GM18499 (cell line): ENCODE measurements around the gene TNIP2.

Experiments
- ATAC-seq: cut with Tn5 transposase; IDR thresholded peaks from one replicate; pipeline ENCODE4 v1.9.1; 2021; ENCODE audit warnings: moderate number of reproducible peaks; ENCODE audit not compliant: insufficient read depth, unreplicated experiment

The TNIP2 gene, protein sequence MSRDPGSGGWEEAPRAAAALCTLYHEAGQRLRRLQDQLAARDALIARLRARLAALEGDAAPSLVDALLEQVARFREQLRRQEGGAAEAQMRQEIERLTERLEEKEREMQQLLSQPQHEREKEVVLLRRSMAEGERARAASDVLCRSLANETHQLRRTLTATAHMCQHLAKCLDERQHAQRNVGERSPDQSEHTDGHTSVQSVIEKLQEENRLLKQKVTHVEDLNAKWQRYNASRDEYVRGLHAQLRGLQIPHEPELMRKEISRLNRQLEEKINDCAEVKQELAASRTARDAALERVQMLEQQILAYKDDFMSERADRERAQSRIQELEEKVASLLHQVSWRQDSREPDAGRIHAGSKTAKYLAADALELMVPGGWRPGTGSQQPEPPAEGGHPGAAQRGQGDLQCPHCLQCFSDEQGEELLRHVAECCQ

DNA sequence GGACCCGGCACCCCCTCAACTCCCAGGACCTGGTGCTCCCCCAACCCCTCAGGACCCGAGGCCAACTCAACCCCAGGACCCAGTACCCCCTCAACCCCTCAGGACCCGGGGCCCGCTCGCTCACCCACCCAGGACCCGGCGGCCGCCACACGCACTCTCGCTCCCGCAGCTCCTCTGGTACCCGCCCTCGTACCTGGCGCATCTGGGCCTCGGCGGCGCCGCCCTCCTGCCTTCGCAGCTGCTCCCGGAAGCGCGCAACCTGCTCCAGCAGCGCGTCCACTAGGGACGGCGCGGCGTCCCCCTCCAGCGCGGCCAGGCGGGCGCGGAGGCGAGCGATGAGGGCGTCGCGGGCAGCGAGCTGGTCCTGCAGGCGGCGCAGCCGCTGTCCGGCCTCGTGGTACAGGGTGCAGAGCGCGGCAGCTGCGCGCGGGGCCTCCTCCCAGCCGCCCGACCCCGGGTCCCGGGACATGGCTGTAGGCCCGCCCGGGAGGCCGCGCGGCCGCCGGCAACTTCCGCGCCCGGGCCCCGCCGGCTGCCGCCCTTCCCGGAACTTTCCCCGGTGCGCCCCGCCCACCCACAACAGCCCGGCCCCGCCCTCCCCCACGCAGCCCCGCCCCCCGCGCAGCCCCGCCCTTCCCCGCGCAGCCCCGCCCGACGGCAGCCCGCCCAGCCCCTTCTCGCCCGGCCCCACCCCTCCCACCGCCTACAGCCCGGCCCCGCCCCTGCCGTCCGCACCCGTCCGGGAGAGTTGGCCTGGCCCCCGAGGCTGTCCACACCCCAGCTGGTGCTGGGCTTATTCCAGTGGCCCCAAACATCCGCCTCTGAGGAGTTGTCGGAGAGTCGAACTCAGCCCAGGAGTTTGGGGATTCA, at the start of gene TNIP2:
TNIP2 (minus strand) TSS at position 516 of the 870 bp plus-strand sequence; CDS start at position 469, 47 bp downstream.
- no peak for ATAC-seq

DNA sequence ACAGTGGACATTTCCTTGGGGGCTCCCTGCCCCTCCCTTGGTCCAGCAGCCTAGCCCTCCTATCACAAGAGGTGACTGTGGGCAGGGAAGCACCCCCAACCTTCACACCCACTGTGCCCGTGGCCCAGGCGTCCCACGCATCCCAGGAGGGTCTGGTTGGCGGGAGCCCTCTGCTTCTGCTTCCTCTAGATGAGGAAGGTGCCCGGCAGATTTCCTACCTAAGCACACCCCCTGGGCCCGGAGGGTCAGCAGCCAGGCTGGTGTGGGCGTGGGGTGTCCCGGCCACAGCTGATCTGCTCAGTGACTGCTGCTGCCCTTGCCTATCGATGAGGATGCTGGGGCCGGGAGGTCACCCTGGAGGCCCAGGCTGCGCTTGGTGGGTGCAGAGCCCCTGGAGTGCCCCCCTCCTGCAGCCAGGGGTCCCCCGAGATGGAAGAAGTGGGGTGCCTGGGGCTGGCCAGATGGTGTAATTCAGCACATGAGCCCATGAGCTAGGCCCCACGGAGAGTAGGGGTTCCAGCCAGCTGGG, 48.9 kb upstream of the TNIP2 start:
- no peak for ATAC-seq

DNA sequence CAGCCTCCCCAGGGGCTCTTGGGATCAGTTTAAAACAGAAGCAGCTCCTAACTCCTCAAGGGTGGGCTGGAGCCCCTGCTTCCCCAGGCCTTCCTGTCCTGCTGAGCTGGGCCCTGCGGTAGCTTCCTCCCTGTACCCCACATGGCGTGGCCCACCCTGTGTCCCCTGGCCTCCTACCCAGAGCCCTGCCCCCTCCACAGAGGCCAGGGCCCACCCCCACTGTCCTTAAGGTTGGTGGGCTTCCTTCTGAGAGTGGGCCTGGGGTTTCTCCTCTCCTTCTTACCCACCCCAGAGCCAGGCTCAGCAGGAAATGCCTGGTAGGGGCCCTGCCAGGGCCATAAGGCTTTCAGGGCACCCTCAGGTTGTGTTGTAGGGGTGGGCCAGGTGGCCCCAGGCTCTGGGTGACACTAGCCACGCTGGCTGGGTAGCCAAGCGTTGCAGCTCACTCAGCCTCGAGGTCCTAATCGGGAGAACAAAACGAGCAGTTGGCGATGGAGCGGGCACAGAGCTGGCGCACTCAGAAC, 48.4 kb upstream of the TNIP2 start:
- no peak for ATAC-seq

DNA sequence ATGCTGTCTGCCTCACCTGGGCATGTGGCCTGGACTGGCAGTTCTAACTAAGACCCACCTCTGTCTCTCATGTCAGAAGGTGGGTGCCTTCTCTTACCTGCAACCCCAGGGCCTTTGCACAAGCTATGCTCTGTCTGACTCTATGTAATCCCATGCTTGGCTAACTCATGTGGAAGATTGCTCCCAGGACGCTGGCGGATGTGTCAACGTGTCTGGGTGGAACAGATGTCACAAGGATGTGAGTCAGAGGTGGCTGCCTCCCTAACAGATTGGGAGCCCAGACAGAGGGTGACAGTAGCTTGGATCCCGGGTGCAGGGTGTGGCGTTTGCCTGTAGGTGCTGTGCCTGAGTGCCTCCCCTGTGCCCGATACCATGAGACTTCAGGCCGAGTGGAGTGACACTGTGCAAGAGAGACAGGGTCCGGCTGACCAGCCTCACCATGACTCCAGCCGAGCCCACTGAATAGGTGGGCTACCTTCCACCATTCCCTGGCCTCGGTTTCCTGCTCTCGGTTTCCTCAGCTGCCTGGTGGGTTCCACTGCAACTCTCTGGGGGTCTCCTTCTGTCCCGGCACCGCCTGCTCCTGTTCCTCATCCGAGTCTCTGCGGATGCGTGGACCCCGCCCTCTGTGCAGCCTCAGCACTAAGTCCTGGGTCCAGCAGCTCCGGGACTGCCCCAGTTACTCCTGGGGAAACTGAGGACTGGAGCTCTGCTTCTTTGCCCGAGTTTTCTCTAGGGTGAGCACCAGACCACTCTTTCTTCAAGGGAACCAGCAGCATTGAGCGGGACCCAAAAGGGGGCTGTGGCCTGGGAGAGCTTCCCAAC, 47.7 kb upstream of the TNIP2 start:
- ATAC-seq = no peak

DNA sequence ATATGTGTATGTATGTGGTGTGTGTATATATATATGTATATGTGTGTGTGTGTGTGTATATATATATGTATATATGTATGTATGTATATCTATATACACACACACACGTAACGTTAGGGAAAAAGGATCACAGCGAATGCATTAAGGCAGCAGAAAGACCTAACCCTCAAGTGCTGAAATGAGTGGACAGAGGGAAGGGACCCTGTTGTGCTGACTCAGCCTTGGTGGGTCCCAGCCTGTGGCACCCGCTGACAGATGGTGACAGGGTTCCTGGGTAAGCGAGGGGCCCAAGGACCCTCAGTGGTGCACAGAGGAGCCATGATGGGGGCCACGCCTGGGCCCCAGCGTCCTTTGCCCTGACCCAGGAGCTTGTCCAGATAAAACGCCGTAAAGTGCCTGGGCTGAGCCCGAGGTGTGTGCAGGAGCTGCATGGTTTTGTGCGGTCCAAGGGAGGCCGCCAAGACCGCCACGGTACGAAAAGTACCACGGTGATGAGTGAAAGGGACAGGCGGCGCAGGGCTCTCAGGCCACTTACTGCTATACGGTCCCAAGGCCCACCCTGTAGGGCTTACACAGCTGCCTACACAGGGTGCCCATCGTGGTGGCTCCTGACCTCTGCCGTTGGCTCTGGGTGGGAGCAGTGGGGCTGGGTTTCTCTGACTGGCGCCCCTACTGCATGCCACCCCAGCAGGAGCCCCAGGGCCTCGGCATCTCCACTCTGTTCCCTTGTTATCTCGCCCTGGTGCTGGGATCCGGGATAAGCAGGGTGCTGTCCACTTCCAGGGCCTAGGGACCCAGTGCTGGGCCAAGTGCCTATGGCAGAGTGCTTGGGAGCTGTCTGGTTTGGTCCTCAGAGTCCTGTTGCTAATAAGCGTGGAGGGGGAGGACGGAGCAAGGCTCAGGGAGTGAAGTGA, 46.7 kb upstream of the TNIP2 start:
- no peak for ATAC-seq

DNA sequence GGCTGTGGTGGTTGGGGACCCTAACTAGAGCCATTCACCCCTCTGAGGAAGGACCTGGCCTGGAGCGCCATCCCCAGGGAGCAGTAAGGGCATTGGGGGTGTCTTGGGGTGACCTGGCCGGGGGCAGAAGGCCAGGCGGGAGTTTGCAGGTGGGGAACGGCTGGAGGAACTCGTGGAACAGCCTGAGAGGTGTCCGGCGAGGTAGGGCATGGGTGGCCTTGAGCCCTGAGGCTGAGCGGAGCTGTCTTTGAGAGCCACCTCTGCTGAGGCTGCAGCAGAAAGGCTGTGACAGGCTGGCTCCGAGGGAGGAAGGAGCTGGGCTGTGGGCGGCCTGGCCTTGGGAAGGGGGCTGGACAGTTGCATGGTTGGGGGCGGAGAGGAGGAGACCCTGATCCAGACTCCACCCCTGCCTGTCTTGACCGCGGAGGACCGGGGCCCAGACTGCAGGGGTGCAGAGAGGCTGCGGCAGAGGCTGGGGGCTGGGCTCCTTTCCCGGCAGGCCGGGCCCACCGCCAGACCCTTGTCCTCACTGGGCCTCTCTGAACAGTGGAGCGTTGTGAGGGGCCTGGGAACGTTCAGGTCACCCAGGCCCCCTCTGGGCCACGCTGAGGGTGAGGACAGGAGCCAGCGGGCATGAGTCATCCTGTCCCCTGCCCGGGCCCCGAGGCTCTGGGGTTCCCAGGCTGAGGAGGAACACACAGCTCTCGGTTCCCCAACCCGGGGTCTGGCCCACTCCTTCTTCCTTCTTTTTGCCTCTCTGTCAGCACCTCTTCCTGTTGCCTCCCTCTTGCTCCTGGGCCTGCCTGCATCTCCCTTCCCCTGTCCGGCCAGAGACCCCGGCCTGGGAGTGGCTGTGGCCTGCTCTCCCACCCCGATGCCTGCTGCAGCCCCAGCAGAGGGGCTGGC, 44.8 kb upstream of the TNIP2 start:
- no peak for ATAC-seq

DNA sequence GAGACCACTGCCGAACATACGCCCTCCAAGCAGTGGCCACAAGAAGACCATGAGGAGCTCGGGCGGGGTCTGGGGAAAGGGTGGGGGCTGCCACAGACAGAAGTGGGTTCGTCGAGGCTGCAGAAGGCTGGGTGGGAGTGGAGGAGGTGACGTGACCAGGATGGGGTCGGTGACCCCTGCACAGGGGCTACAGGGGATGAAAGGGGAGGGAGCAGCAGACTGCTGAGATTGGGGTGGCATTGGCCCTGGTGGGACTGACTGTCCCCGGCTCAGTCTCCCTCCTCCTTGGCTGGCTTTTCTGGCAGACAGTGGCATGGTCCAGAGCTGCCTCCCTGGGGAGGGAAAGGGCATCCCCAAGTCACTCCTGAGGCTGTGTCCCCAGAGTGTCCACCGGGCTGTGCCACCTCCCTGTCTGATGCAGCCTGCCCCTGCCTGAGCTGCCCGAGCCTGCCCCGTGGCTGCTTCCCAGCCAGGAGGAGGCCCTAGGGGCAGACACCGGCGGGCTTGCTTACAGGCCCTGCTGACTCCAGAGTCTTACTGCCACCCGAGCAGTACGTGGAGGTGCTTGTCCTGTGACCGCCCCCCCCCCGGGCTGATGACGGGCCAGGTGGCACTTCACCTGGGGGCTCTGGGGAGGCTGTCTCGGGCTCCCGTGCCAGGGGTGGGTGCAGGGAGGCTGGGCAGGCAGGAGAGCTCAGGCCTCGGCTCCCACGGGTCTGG, 44.0 kb upstream of the TNIP2 start:
- no peak for ATAC-seq

DNA sequence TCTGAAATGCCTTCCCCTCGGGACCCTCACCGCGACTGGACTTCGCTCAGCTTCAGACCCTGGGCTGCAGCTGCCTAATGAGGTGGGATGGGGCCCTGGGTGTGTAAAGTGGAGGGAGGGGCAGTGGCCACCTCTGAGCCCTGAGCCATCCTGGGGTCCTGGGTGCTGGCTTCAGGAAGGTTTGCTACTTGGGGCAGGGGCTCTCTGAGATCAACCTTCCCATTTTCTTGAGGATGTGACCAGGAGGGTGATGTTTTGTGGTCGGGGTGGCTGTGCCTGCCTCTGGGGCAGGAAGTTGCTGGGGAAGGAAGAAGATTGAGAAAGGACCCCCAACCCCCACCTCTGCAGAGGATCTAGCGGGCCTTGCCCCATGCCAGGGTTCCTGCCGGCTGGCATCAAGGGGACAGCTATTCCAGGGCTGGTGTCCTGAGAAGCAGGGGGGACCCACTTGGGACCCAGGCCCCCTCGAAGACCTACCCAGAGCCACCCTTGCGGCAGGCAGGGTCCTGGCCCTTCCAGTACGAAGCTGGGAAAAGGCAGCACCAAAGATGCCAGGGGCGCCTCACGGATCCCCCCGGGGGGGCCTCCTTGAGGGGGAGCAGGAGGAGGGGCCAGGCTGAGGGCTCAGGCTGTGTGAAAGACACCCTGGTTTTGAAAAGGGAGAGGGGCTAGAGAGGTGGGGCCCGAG, 43.2 kb upstream of the TNIP2 start:
- no peak for ATAC-seq

DNA sequence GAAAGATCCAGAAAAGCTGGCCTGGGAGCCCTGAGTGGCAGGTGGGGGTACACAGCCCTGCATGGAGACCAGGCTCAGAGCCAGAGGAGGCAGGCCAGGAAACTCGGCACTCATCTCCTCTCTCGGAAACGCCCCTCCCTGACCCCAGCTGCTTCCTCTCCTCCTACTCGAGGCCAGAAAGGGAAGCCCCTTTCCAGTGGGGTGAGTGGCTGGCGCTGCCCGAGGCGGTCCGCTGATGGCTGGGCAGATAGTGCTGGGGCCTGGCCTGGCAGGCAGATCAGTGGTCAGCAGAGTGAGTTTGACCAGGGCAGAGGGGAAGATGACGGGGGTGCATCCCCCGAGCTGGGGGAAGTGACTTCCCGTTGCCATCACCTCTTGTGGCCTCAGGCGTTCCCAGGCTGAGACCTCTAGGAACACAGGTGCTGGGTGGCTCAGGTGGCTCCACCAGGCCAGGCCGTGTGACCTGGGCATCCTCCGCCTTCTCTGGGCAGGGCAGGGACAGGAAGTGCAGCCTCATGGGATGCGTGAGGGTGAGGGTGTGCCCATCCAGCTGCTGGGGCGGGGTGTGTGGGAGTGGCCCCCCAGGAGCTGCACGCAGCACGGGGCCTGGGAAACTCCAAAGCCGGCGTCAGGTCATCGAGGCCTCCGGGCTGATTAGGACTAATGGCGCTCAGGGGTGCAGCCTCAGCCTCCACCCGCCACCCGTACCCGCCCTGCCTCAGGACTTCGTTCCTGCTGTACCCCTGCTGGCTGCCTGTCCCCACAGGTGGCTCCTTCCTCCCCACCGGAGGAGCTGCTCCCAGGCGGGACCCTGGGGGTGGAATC, 42.5 kb upstream of the TNIP2 start:
- ATAC-seq = no peak

DNA sequence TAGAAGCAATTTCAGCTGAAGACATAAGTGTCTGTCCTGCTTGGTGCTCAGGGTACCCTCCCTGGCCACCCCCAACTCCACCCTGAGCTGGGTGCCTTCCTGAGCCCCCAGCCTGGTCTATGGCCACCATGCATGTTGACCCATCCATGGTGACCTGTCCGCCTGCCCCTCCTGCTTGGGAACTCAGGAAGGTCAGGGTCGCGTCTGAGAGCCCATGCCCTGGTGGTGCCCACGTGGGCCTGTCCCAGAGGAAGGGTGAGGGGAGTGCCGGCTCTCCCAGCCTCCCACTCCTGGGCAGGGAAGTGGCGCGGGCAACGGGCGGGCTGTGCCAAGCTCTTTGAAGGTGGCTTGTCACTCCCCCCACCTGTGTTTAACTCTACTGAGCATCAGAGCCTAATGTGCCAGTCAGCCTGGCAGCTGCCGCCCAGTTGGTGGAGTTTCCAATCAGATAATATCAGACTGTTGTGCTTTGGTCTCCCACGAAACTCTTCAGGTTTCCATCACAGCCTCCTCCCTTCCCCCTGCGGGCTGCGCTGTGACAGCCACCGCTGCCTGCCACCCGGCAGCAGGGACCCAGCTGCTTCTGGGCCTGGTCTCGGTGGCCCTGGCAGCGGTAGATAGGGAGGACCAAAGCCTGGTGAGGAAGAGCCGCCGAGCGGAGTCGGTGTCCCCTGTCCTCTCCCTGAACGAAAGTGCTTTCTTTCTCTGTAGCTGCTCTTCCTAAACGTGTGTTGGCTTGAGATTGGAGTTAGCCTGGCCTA, 41.6 kb upstream of the TNIP2 start:
- ATAC-seq = no peak

DNA sequence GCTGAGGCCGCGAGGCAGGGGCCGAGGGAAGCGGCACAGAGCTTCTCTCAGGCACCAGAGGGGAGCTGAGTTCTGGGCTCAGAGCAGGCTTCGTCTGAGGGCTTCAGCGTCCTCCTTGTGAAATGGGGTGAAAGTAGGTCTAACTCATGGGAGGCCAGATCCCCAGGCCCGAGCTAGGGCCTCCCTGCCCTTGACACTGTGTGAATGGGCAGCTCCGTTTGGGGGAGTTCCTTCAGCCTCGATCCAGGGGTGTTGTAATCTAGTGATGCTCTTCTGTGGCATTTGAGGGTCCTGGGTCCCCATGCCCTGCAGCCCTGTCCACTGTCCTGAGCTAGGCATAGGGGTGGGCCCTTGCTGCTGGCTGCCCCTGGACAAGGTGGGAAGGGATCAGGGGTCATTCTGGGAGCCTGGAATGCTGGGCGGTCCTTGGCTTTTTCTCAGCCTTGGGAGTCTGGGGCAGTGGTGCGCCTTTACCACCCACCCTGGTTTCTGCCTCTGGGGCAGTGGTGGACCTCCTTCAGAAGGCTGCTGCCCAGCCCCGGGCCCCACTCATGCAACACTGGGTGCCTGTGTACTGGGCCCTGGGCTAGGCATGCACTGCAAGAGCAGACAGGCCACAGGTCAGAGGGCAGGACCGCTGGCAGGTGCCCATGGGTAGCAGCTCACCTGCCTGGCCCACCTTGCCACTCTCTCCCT, 40.9 kb upstream of the TNIP2 start:
- ATAC-seq = no peak

DNA sequence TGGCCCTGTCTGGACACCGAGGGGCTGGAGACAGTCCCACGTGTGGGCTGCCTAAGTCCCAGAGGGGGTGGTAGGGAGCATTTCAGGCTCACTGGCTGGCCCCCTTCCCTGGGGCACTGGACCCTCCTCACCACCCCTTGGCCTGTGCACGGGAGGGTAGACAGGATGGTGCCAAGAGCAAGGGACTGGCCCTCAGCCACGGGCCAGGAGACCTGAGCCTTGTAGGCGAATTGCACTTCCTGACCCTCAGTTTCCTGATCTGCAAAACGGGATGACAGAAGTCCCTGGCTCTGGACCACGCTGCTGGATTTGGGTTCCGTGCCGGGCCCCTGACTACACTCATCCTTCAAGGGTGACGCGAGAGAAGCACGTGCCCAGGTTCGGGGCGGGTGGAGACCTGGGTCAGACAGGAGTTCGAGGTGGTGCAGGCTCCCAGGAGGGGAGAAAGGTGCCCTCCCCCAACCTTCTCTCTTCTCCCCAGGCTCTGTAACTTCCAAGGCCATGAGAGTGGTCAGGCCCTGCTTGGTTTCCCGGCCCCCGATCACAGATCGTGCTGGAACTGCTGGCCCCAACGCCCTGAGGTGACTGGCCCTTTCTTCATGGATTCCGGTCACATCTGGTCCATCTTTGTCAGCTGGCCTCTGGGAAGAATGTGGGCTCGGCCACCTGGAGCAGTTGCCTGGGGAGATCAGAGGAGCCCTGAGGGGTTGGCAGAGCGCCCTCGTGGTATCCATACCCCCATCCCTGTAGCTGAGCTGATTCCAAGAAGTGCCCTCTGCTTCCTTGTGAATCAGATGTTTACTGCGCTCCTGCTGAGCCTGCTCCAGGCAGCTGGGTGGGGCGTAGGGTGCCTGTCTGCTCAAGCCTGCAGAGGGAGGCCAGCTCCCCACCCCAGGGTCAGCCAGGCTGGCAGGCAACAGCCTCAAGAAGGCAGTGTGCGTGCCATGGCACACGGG, 40.0 kb upstream of the TNIP2 start:
- ATAC-seq = no peak

DNA sequence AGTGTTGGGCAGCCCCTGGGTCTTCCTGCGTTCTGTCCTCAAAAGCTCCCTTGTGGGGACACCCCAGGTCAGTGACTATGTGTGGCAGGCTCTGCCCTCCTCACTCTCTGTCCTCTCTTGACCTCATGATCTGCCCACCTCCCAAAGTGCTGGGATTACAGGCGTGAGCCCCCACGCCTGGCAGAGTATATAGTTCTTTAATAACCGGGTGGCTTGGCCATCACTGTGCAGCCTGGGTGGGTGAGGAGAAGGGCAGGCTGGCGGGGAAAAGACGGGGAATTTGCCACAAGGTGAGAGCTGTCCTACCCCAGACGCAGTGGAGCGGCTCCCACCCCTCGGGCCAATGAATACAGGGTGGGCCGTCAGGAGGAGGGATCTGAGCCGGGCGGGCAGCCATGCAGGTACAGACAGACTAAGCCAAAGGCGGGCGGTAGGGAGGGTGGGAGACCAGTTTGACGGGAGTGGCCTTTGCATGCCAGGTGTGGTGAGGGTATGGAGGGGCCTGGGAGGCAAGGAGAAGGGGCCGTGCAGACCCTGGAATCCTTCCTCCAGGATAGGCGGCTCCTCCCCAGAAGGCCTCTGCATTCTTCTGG, 39.3 kb upstream of the TNIP2 start:
- ATAC-seq = no peak
